ENCODE data around the gene INPP5D. TPM values are rescaled to one million over a fixed set of nuclear protein-coding genes. Genes with fewer than 3 reads are reported as not detected.
A peak's percentile ranks its signal among the peaks of the same experiment; 100 is the strongest.

Gene INPP5D
- total RNA-seq, 1 experiment from 2014 or later: 0.74 TPM

GRCh38 chr2:233047206-233047605, 12.9 kb upstream of the INPP5D start:
- no peak overlapping the region for H3K27ac ChIP-seq
- no peak for DNase-seq
- no peaks in the 10 kb centered on the region for H3K9me3 ChIP-seq (ENCODE audit: insufficient read depth, low read depth)
- no peak overlapping the region for H2AFZ ChIP-seq
- ChIA-PET CTCF (no interaction called here), POLR2A (ENCODE audit: unreplicated experiment) (no interaction called here)
- no peaks in the 10 kb centered on the region for H3K27me3 ChIP-seq (ENCODE audit: insufficient read depth, low read depth)
- TF ChIP-seq, protein P1, sequence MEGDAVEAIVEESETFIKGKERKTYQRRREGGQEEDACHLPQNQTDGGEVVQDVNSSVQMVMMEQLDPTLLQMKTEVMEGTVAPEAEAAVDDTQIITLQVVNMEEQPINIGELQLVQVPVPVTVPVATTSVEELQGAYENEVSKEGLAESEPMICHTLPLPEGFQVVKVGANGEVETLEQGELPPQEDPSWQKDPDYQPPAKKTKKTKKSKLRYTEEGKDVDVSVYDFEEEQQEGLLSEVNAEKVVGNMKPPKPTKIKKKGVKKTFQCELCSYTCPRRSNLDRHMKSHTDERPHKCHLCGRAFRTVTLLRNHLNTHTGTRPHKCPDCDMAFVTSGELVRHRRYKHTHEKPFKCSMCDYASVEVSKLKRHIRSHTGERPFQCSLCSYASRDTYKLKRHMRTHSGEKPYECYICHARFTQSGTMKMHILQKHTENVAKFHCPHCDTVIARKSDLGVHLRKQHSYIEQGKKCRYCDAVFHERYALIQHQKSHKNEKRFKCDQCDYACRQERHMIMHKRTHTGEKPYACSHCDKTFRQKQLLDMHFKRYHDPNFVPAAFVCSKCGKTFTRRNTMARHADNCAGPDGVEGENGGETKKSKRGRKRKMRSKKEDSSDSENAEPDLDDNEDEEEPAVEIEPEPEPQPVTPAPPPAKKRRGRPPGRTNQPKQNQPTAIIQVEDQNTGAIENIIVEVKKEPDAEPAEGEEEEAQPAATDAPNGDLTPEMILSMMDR (conservative IDR thresholded peaks at IDR 0.05): no peak
- no peak for TF ChIP-seq EZH2 (IDR thresholded peaks at IDR 0.05; ENCODE audit: low read depth)
- no TSS peak for BruUV-seq (replicated peaks)
- H3F3A ChIP-seq (ENCODE audit: insufficient read depth, low read depth): peaks cover 24% of the 10 kb centered on the region
- no peaks in the 10 kb centered on the region for H4K20me1 ChIP-seq (ENCODE audit: insufficient read depth)
- H3K4me1 ChIP-seq (replicated peaks; ENCODE audit: insufficient read depth): peaks cover 47% of the 10 kb centered on the region
- no peaks in the 10 kb centered on the region for H3K36me3 ChIP-seq (ENCODE audit: low read depth)
- intact Hi-C loops (cut with micrococcal nuclease; ENCODE audit: unreplicated experiment): no loop called here
- H3K79me2 ChIP-seq (ENCODE audit: low read depth): no peaks in the 10 kb centered on the region
- no peak overlapping the region for H3K4me2 ChIP-seq
- no peaks in the 10 kb centered on the region for H3K9me2 ChIP-seq (ENCODE audit: insufficient read depth)
- H3K4me3 ChIP-seq: no peak overlapping the region

GRCh38 chr2:233047667-233048066, 12.5 kb upstream of the INPP5D start:
- Histone ChIP-seq H3K4me1 (replicated peaks; ENCODE audit: insufficient read depth) (peaks cover 49% of the 10 kb centered on the region), H3F3A (ENCODE audit: insufficient read depth, low read depth) (peaks cover 26% of the 10 kb centered on the region), H3K36me3 (ENCODE audit: low read depth) (no peaks in the 10 kb centered on the region), H3K4me2 (no peak overlapping the region), H3K9me3 (ENCODE audit: insufficient read depth, low read depth) (no peaks in the 10 kb centered on the region), H3K27me3 (ENCODE audit: insufficient read depth, low read depth) (no peaks in the 10 kb centered on the region), H3K4me3 (no peak overlapping the region), H4K20me1 (ENCODE audit: insufficient read depth) (no peaks in the 10 kb centered on the region), H3K27ac (no peak overlapping the region), H3K9me2 (ENCODE audit: insufficient read depth) (no peaks in the 10 kb centered on the region), H3K79me2 (ENCODE audit: low read depth) (no peaks in the 10 kb centered on the region), H2AFZ (no peak overlapping the region)
- CTCF ChIA-PET: no interaction called here
- no peak for DNase-seq
- intact Hi-C loops (cut with micrococcal nuclease; ENCODE audit: unreplicated experiment): no loop called here
- BruUV-seq (replicated peaks): no TSS peak
- TF ChIP-seq EZH2 (IDR thresholded peaks at IDR 0.05; ENCODE audit: low read depth): no peak
- TF ChIP-seq, protein P1 (conservative IDR thresholded peaks at IDR 0.05): no peak
- POLR2A ChIA-PET (ENCODE audit: unreplicated experiment): no interaction called here

- H3K36me3 ChIP-seq (ENCODE audit: low read depth): no peaks in the 10 kb centered on the region
- no TSS peak for BruUV-seq (replicated peaks)
- peaks cover 26% of the 10 kb centered on the region for H3F3A ChIP-seq (ENCODE audit: insufficient read depth, low read depth)
- H3K9me2 ChIP-seq (ENCODE audit: insufficient read depth): no peaks in the 10 kb centered on the region
- no peak overlapping the region for H2AFZ ChIP-seq
- H3K9me3 ChIP-seq (ENCODE audit: insufficient read depth, low read depth): no peaks in the 10 kb centered on the region
- no peaks in the 10 kb centered on the region for H3K27me3 ChIP-seq (ENCODE audit: insufficient read depth, low read depth)
- H3K4me1 ChIP-seq (replicated peaks; ENCODE audit: insufficient read depth): peaks cover 49% of the 10 kb centered on the region
- DNase-seq: no peak
- peak overlapping the region; percentile 39 for H3K4me2 ChIP-seq
- intact Hi-C loops (cut with micrococcal nuclease; ENCODE audit: unreplicated experiment): loop anchor here (1.0 kb wide), 5 partner anchors 26 to 203 kb away; partner anchors contain the start of gene ATG16L1
- H3K4me3 ChIP-seq: no peak overlapping the region
- H3K27ac ChIP-seq: peak overlapping the region; percentile 21
- no peaks in the 10 kb centered on the region for H4K20me1 ChIP-seq (ENCODE audit: insufficient read depth)
- TF ChIP-seq, protein P1 (conservative IDR thresholded peaks at IDR 0.05): no peak
- TF ChIP-seq EZH2 (IDR thresholded peaks at IDR 0.05; ENCODE audit: low read depth): no peak
- H3K79me2 ChIP-seq (ENCODE audit: low read depth): no peaks in the 10 kb centered on the region
- POLR2A ChIA-PET (ENCODE audit: unreplicated experiment): interaction anchor here (0.5 to 0.6 kb wide), 3 partner anchors 27 to 416 kb away, joined by 3 to 4 read pairs (median 4); no protein-coding TSS in a partner anchor
- CTCF ChIA-PET: interaction anchor here (0.7 to 0.9 kb wide), 2 partner anchors 203 to 438 kb away, joined by 4 read pairs; partner anchors contain the start of gene ATG16L1
Observed at GRCh38 chr2:233048569-233049193, 11.5 kb upstream of the INPP5D start.

Data from PC-9 (cell line).